ENCODE results near the gene PHLDB2.
"Not testable (repeated sequence)": the region's sequence is repeated elsewhere in the genome, so short reads cannot be mapped to it uniquely, and the experiment has no call there.

The PHLDB2 gene

DNA sequence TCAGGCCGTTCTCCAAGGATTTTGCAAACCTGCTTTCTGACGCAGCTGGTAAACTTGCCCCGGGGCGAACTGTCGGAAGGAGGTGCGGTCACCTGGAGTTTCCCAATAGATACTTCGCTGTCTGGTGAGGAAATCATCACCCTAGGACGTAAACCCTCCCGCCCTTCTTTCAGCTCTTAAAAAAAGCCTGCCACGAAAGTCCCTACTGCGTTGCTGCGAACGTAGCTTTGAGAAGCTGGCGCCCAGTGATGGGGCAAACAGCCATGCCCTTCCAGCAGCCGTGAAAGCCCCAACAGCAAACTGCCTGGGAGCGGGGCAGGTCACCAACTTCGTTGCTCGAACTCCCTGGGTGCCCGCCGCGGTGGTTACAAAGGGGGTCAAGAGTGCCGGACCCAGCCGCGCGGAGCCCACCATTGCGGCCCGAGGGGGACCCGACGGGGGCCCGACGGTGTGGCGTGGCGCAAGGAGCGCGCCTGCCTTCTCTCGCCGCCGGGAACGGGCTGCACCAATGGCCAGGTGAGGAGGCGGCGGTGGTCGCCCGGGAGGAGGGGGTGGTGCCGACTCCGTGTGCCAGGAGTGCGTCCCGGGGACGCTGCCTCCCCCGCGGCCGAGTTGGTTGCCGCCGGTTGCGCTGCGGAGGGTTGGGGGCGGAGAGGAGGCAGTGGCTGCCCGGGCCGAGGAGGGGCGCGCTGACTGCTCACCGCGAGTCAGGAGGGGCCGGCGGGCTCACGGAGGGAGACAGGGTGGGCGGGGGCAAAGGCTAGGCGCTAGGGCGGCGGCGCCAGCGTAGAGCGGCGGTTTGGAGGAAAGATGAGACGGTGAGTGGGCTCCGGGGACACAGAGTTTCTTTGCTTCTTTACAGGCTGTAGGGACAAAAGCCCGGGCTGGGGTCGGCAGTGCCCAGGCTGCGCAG lies at the start of gene PHLDB2:
PHLDB2 (plus strand) TSS at position 205 of the 913 bp plus-strand sequence. CDS start 24,813 bp downstream, outside the sequence.
- DNase-seq (ENCODE audit: extremely low read depth, low read depth), result no peak
- TF ChIP-seq, protein P1, sequence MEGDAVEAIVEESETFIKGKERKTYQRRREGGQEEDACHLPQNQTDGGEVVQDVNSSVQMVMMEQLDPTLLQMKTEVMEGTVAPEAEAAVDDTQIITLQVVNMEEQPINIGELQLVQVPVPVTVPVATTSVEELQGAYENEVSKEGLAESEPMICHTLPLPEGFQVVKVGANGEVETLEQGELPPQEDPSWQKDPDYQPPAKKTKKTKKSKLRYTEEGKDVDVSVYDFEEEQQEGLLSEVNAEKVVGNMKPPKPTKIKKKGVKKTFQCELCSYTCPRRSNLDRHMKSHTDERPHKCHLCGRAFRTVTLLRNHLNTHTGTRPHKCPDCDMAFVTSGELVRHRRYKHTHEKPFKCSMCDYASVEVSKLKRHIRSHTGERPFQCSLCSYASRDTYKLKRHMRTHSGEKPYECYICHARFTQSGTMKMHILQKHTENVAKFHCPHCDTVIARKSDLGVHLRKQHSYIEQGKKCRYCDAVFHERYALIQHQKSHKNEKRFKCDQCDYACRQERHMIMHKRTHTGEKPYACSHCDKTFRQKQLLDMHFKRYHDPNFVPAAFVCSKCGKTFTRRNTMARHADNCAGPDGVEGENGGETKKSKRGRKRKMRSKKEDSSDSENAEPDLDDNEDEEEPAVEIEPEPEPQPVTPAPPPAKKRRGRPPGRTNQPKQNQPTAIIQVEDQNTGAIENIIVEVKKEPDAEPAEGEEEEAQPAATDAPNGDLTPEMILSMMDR (IDR thresholded peaks at IDR 0.05; ENCODE audit: low read depth, low read length), result no peak; the same call in 1 of the 2 replicates

DNA sequence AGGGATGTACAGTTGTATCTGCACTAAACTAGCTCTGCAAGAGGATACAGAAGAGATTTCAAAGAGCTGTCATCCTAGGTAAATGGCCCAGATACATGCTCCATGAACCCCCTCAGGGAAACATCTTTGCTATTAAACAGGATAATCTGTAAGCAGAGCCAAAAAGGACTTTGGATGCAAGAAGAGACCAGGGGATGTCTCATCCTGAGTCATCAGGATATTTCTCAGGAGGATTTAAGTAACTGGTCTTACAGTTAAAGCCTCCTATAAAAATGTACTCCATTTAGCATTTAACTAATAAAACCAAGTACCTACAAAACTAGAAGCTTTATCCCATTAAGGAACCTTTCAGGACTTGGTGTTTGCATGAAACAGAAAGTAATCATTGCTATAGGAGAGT lies 48.2 kb upstream of the PHLDB2 start:
- no peak for DNase-seq (ENCODE audit: extremely low read depth, low read depth)
- TF ChIP-seq, protein P1 (IDR thresholded peaks at IDR 0.05; ENCODE audit: low read depth, low read length), result no peak

DNA sequence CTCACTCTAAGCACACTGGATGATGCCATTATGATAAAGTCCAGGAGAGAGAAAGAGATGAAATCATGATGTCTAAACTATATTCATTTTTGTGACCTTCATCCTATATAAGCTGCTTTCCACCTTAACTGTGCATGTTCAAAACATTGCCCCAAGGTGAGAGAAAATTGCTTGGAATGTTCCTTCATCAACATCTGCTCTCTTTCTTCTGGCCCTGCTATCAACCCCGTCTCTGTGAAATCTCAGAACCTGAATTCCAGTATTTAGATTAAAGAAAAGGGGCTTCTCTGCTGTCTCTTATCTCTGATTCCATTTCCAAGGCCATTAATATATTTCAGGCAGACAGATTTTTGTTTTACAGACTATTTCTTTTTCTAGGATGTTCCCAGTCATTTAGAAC lies 47.3 kb upstream of the PHLDB2 start:
- DNase-seq (ENCODE audit: extremely low read depth, low read depth), result no peak

GRCh38 chr3:111812701-111813100 lies 46.4 kb upstream of the PHLDB2 start:
- no peak for DNase-seq (ENCODE audit: extremely low read depth, low read depth)

More for the DNA sequence above, 47.3 kb upstream of the PHLDB2 start:
- TF ChIP-seq, protein P1 (IDR thresholded peaks at IDR 0.05; ENCODE audit: low read depth, low read length), result no peak

GRCh38 chr3:111813441-111813840 lies 45.6 kb upstream of the PHLDB2 start:
- DNase-seq (ENCODE audit: extremely low read depth, low read depth), result no peak
- TF ChIP-seq, protein P1 (IDR thresholded peaks at IDR 0.05; ENCODE audit: low read depth, low read length), result no peak

More at GRCh38 chr3:111812701-111813100, 46.4 kb upstream of the PHLDB2 start:
- TF ChIP-seq, protein P1 (IDR thresholded peaks at IDR 0.05; ENCODE audit: low read depth, low read length), result no peak

DNA sequence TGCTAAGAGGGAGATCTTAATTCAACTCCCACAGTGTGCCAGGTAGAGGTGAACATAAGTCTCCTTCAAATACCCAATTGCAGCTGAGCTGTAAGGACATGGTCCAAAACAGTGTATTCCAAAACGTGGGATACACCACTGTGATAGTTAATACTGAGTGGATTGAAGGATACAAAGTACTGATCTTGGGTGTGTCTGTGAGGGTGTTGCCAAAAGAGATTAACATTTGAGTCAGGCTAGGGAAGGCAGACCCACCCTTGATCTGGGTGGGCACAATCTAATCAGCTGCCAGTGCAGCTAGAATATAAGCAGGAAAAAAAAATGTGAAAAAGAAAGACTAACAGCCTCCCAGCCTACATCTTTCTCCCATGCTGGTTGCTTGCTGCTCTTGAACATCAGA lies 45.1 kb upstream of the PHLDB2 start:
- TF ChIP-seq, protein P1 (IDR thresholded peaks at IDR 0.05; ENCODE audit: low read depth, low read length), result no peak

GRCh38 chr3:111816771-111817170 lies 42.3 kb upstream of the PHLDB2 start:
- not testable (repeated sequence) for DNase-seq (ENCODE audit: extremely low read depth, low read depth)

More for the DNA sequence above, 45.1 kb upstream of the PHLDB2 start:
- no peak for DNase-seq (ENCODE audit: extremely low read depth, low read depth)
